Naive B cell (primary cell): ENCODE data around the gene MADCAM1. TPM values are rescaled to one million over a fixed set of nuclear protein-coding genes. Genes with fewer than 3 reads are reported as not detected.
"Not testable (repeated sequence)": the region's sequence is repeated elsewhere in the genome, so short reads cannot be mapped to it uniquely, and the experiment has no call there.

Experiments
- ATAC-seq, 2 donors: fragments of 150-1000 bp; cut with Tn5 transposase; 2 replicates each; pipeline ENCODE4 v1.10.0; 2021; ENCODE audit warnings: low read depth in 2 of 2, mild to moderate bottlenecking in 2 of 2, moderate library complexity in 2 of 2
- DNase-seq: peaks from one replicate; pipeline ENCODE4 v3.0.0; 2022
- H3K27ac Mint-ChIP-seq, 6 donors: one replicate each; pipeline ENCODE4 v1.8.0; 2020 to 2022; ENCODE audit warnings: mild to moderate bottlenecking in 6 of 6, mixed read lengths in 6 of 6, moderate library complexity in 5 of 6, inconsistent platforms in 2 of 6
- H3K27me3 Mint-ChIP-seq, 3 donors: one replicate each; pipeline ENCODE4 v1.8.0; 2021 to 2022; ENCODE audit warnings: mixed read lengths in 3 of 3, mild to moderate bottlenecking in 1 of 3
- H3K36me3 Mint-ChIP-seq, 2 donors: one replicate each; pipeline ENCODE4 v1.8.0; 2020 to 2022; ENCODE audit warnings: mixed read lengths in 2 of 2, inconsistent platforms in 1 of 2, mild to moderate bottlenecking in 1 of 2
- H3K4me1 Mint-ChIP-seq, 3 donors: one replicate each; pipeline ENCODE4 v1.8.0; 2020 to 2022; ENCODE audit warnings: mixed read lengths in 3 of 3, inconsistent platforms in 1 of 3, mild to moderate bottlenecking in 1 of 3, moderate library complexity in 1 of 3
- H3K4me3 Mint-ChIP-seq, 8 donors: one replicate each; pipeline ENCODE4 v1.8.0; 2020 to 2022; ENCODE audit warnings: mild to moderate bottlenecking in 8 of 8, mixed read lengths in 8 of 8, moderate library complexity in 8 of 8, inconsistent platforms in 2 of 8
- H3K9me3 Mint-ChIP-seq, 7 donors: one replicate each; pipeline ENCODE4 v1.8.0; 2020 to 2022; ENCODE audit warnings: mixed read lengths in 7 of 7, mild to moderate bottlenecking in 5 of 7, inconsistent platforms in 2 of 7, moderate library complexity in 1 of 7
- polyA plus RNA-seq, 6 donors: library from polyadenylated mRNA; unstranded; fragments of 300-500 nt; fragmentation: Illumina TruSeq; gene quantifications; one replicate each; pipeline ENCODE4 v1.2.3, GENCODE V29; 2021; ENCODE audit warnings: low read depth in 6 of 6

MADCAM1 gene
- polyA plus RNA-seq, 6 donors from 2014 or later: 0.24 to 0.34 (median 0.30) TPM; not detected in 2

- H3K4me1 Mint-ChIP-seq: peaks cover 0 to 4% (median 0%) of the 10 kb centered on the region in 3 donors
- DNase-seq: no peak
- H3K27me3 Mint-ChIP-seq: peaks cover 0 to 11% (median 9%) of the 10 kb centered on the region in 3 donors
- peaks cover 0 to 7% (median 0%) of the 10 kb centered on the region in 7 donors for H3K9me3 Mint-ChIP-seq
- no peak overlapping the region for H3K4me3 Mint-ChIP-seq
- ATAC-seq: no peak
- no peaks in the 10 kb centered on the region for H3K36me3 Mint-ChIP-seq
- H3K27ac Mint-ChIP-seq: no peak overlapping the region
Observed at GRCh38 chr19:470701-471100, 25.6 kb upstream of the MADCAM1 start.

- Mint-ChIP-seq H3K27ac (peak overlapping the region in 1 of 6 donors; percentile 68), H3K9me3 (peaks cover 0 to 5% (median 0%) of the 10 kb centered on the region in 7 donors), H3K4me1 (peaks cover 0 to 4% (median 0%) of the 10 kb centered on the region in 3 donors), H3K36me3 (no peaks in the 10 kb centered on the region), H3K27me3 (peaks cover 0 to 11% (median 9%) of the 10 kb centered on the region in 3 donors), H3K4me3 (no peak overlapping the region)
- no peak for ATAC-seq
- no peak for DNase-seq
Observed at GRCh38 chr19:472005-472858, 24.1 kb upstream of the MADCAM1 start.

- Mint-ChIP-seq H3K9me3 (peaks cover 0 to 4% (median 0%) of the 10 kb centered on the region in 7 donors), H3K36me3 (no peaks in the 10 kb centered on the region), H3K4me3 (peak overlapping the region in 1 of 8 donors; percentile 29), H3K4me1 (peaks cover 0 to 4% (median 0%) of the 10 kb centered on the region in 3 donors), H3K27me3 (peaks cover 0 to 16% (median 9%) of the 10 kb centered on the region in 3 donors), H3K27ac (no peak overlapping the region)
- ATAC-seq (no peak), DNase-seq (no peak)
Observed at GRCh38 chr19:474126-475078, 21.9 kb upstream of the MADCAM1 start.

GRCh38 chr19:475360-475759 is 20.9 kb upstream of the MADCAM1 start:
- Mint-ChIP-seq H3K9me3 (peaks cover 0 to 6% (median 1%) of the 10 kb centered on the region in 7 donors), H3K27ac (no peak overlapping the region)

GRCh38 chr19:478236-478903 is 17.9 kb upstream of the MADCAM1 start:
- Mint-ChIP-seq H3K4me3 (no peak overlapping the region), H3K27me3 (peaks cover 0 to 10% (median 9%) of the 10 kb centered on the region in 3 donors), H3K27ac (peak overlapping the region in 1 of 6 donors; percentile 65), H3K9me3 (peaks cover 0 to 19% (median 14%) of the 10 kb centered on the region in 7 donors), H3K4me1 (peaks cover 5 to 19% (median 19%) of the 10 kb centered on the region in 3 donors), H3K36me3 (peaks cover 0 to 18% of the 10 kb centered on the region in 2 donors)
- no peak for ATAC-seq
- DNase-seq: no peak

More at GRCh38 chr19:475360-475759, 20.9 kb upstream of the MADCAM1 start:
- H3K36me3 Mint-ChIP-seq: peaks cover 0 to 7% of the 10 kb centered on the region in 2 donors
- H3K27me3 Mint-ChIP-seq: peaks cover 0 to 16% (median 9%) of the 10 kb centered on the region in 3 donors
- H3K4me1 Mint-ChIP-seq: peaks cover 5 to 8% (median 7%) of the 10 kb centered on the region in 3 donors
- peak overlapping the region in 1 of 8 donors; percentile 1 for H3K4me3 Mint-ChIP-seq
- ATAC-seq: no peak
- DNase-seq: no peak

- peaks cover 0 to 18% of the 10 kb centered on the region in 2 donors for H3K36me3 Mint-ChIP-seq
- peaks cover 0 to 19% (median 14%) of the 10 kb centered on the region in 7 donors for H3K9me3 Mint-ChIP-seq
- H3K4me3 Mint-ChIP-seq: peak overlapping the region in 1 of 8 donors; percentile 82
- H3K27me3 Mint-ChIP-seq: peaks cover 0 to 15% (median 9%) of the 10 kb centered on the region in 3 donors
- peaks cover 7 to 19% (median 19%) of the 10 kb centered on the region in 3 donors for H3K4me1 Mint-ChIP-seq
- DNase-seq (no peak), ATAC-seq (no peak)
- H3K27ac Mint-ChIP-seq: peak overlapping the region in 1 of 6 donors; percentile 65
Observed at GRCh38 chr19:478976-479375, 17.3 kb upstream of the MADCAM1 start.

GRCh38 chr19:480016-480855 is 16.1 kb upstream of the MADCAM1 start:
- peaks cover 0 to 18% of the 10 kb centered on the region in 2 donors for H3K36me3 Mint-ChIP-seq
- no peak for DNase-seq
- H3K4me3 Mint-ChIP-seq: peak overlapping the region in 5 of 8 donors; percentile 28 to 72 (median 41)
- H3K9me3 Mint-ChIP-seq: peaks cover 0 to 19% (median 14%) of the 10 kb centered on the region in 7 donors
- H3K27me3 Mint-ChIP-seq: peaks cover 4 to 25% (median 13%) of the 10 kb centered on the region in 3 donors
- H3K27ac Mint-ChIP-seq: peak overlapping the region in 5 of 6 donors; percentile 80 to 97 (median 82)
- peak; percentile 38 to 57 for ATAC-seq
- peaks cover 7 to 19% (median 19%) of the 10 kb centered on the region in 3 donors for H3K4me1 Mint-ChIP-seq

GRCh38 chr19:481100-481499 is 15.2 kb upstream of the MADCAM1 start:
- H3K36me3 Mint-ChIP-seq: peaks cover 0 to 18% of the 10 kb centered on the region in 2 donors
- H3K27ac Mint-ChIP-seq: peak overlapping the region in 4 of 6 donors; percentile 37 to 89 (median 66)
- H3K4me3 Mint-ChIP-seq, DNase-seq, ATAC-seq: not testable (repeated sequence)
- H3K4me1 Mint-ChIP-seq: peaks cover 7 to 19% (median 19%) of the 10 kb centered on the region in 3 donors
- H3K27me3 Mint-ChIP-seq: peaks cover 4 to 29% (median 15%) of the 10 kb centered on the region in 3 donors
- peaks cover 0 to 19% (median 14%) of the 10 kb centered on the region in 7 donors for H3K9me3 Mint-ChIP-seq

GRCh38 chr19:482186-483041 is 13.9 kb upstream of the MADCAM1 start:
- H3K27me3 Mint-ChIP-seq: peaks cover 4 to 33% (median 17%) of the 10 kb centered on the region in 3 donors
- H3K27ac Mint-ChIP-seq: peak overlapping the region in 2 of 6 donors; percentile 34 to 89
- H3K36me3 Mint-ChIP-seq: peaks cover 0 to 18% of the 10 kb centered on the region in 2 donors
- DNase-seq (no peak), ATAC-seq (no peak)
- H3K9me3 Mint-ChIP-seq: peaks cover 0 to 19% (median 14%) of the 10 kb centered on the region in 7 donors
- peak overlapping the region in 1 of 8 donors; percentile 70 for H3K4me3 Mint-ChIP-seq
- peaks cover 7 to 19% (median 19%) of the 10 kb centered on the region in 3 donors for H3K4me1 Mint-ChIP-seq

- H3K4me1 Mint-ChIP-seq: peaks cover 17 to 19% (median 19%) of the 10 kb centered on the region in 3 donors
- H3K36me3 Mint-ChIP-seq: peaks cover 0 to 18% of the 10 kb centered on the region in 2 donors
- H3K9me3 Mint-ChIP-seq: peaks cover 0 to 19% (median 14%) of the 10 kb centered on the region in 7 donors
- H3K27ac Mint-ChIP-seq: no peak overlapping the region
- no peak for DNase-seq
- H3K4me3 Mint-ChIP-seq: no peak overlapping the region
- peaks cover 4 to 29% (median 17%) of the 10 kb centered on the region in 3 donors for H3K27me3 Mint-ChIP-seq
- ATAC-seq: no peak
Observed at GRCh38 chr19:483332-484072, 12.8 kb upstream of the MADCAM1 start.
